A549 (cell line): ENCODE measurements around the gene FAM240B.

ENCODE experiments used
- CBX8 ChIP-seq: fragments of 200-600 bp; sonication (generic); IDR thresholded peaks from 2 replicates; pipeline ENCODE4 v1.6.1; 2016
- CTCF ChIP-seq: fragments of >200 bp; sonication (Bioruptor Twin); formaldehyde crosslinking; IDR thresholded peaks from 3 replicates; pipeline ENCODE4 v1.5.1; 2016
- HDAC2 ChIP-seq: fragments of 200-600 bp; sonication (generic); IDR thresholded peaks from 2 replicates; pipeline ENCODE4 v1.6.1; 2016
- MAFK ChIP-seq: fragments of 450-650 bp; IDR thresholded peaks from 2 replicates; pipeline ENCODE4 v1.6.1; 2014; ENCODE audit not compliant: partially characterized antibody
- POLR2AphosphoS2 ChIP-seq: conservative IDR thresholded peaks from 2 replicates; pipeline ENCODE4 v1.6.1; 2012; ENCODE audit warnings: low read length, improper control_type of control experiment, inconsistent platforms
- RAD21 ChIP-seq, 2 experiments: fragments of >200 bp in 1 of 2; sonication (Bioruptor Twin) in 1 of 2; formaldehyde crosslinking in 1 of 2; IDR thresholded peaks in 1 of 2; conservative IDR thresholded peaks in 1 of 2; 2 replicates in 1 of 2; 3 replicates in 1 of 2; pipeline ENCODE4 v1.6.1; 2012 to 2018; ENCODE audit warnings: inconsistent platforms in 1 of 2
- REST ChIP-seq: fragments of 200-600 bp; sonication (generic); IDR thresholded peaks from 2 replicates; pipeline ENCODE4 v1.6.1; 2016; ENCODE audit warnings: antibody characterized with exemption, mild to moderate bottlenecking, moderate library complexity
- RNF2 ChIP-seq: fragments of 200-600 bp; sonication (generic); IDR thresholded peaks from 2 replicates; pipeline ENCODE4 v1.6.1; 2016; ENCODE audit warnings: low read depth, mild to moderate bottlenecking, antibody characterized with exemption, moderate library complexity, borderline replicate concordance
- SMC3 ChIP-seq: fragments of >200 bp; sonication (Bioruptor Twin); formaldehyde crosslinking; IDR thresholded peaks from 3 replicates; pipeline ENCODE4 v1.6.1; 2018; ENCODE audit warnings: inconsistent platforms

GRCh38 chr9:38761339-38761738 lies 41.4 kb upstream of the FAM240B start:
- TF ChIP-seq RAD21 (conservative IDR thresholded peaks at IDR 0.05 in 1 of 2, IDR thresholded peaks at IDR 0.05 in 1 of 2) (no peak), CBX8 (no peak), CTCF (no peak), POLR2AphosphoS2 (no peak), HDAC2 (no peak), REST (no peak), RNF2 (no peak), SMC3 (no peak), MAFK (no peak)
